ENCODE data around the gene CCDC157.
A peak's percentile ranks its signal among the peaks of the same experiment; 100 is the strongest.

CCDC157 gene

GRCh38 chr22:30356449-30357235, at the start of gene CCDC157, which contains the start of gene SF3A1:
Gene CCDC157 (plus strand): TSS chr22:30357007. CDS start chr22:30366001, 8,994 bp downstream.
Gene SF3A1 (minus strand): TSS chr22:30356894. CDS start chr22:30356792, 102 bp downstream.
- H3K27me3 Mint-ChIP-seq: no peaks in the 10 kb centered on the region
- ATAC-seq (ENCODE audit: low read depth) (peak; percentile 87), DNase-seq (ENCODE audit: low spot score in 2 of 2) (peak; percentile 82 to 86)
- H3K27ac Mint-ChIP-seq: peak within 1 kb of the TSS; percentile 99
- H3K4me3 Mint-ChIP-seq: peak within 1 kb of the TSS; percentile 92
- H3K9me3 Mint-ChIP-seq: no peaks in the 10 kb centered on the region
- peaks cover 34% of the 10 kb centered on the region for H3K4me1 Mint-ChIP-seq
- peaks cover 18% of the 10 kb centered on the region for H3K36me3 Mint-ChIP-seq

- Mint-ChIP-seq H3K4me1 (peaks cover 88% of the 10 kb centered on the region), H3K27ac (peak overlapping the region; percentile 91)
- ATAC-seq (ENCODE audit: low read depth): no peak
Observed at GRCh38 chr22:30307041-30307574, 49.7 kb upstream of the CCDC157 start.

GRCh38 chr22:30308093-30308492, 48.7 kb upstream of the CCDC157 start:
- H3K27me3 Mint-ChIP-seq: no peaks in the 10 kb centered on the region
- peaks cover 88% of the 10 kb centered on the region for H3K4me1 Mint-ChIP-seq
- no peaks in the 10 kb centered on the region for H3K9me3 Mint-ChIP-seq
- H3K27ac Mint-ChIP-seq: peak overlapping the region; percentile 91
- DNase-seq (ENCODE audit: low spot score in 2 of 2) (no peak), ATAC-seq (ENCODE audit: low read depth) (no peak)
- peaks cover 11% of the 10 kb centered on the region for H3K36me3 Mint-ChIP-seq
- H3K4me3 Mint-ChIP-seq: peak overlapping the region; percentile 60

More at GRCh38 chr22:30307041-30307574, 49.7 kb upstream of the CCDC157 start:
- DNase-seq (ENCODE audit: low spot score in 2 of 2): no peak
- Mint-ChIP-seq H3K27me3 (no peaks in the 10 kb centered on the region), H3K9me3 (no peaks in the 10 kb centered on the region), H3K36me3 (peaks cover 7% of the 10 kb centered on the region), H3K4me3 (peak overlapping the region; percentile 69)

- DNase-seq (ENCODE audit: low spot score in 2 of 2) (no peak), ATAC-seq (ENCODE audit: low read depth) (peak; percentile 45)
- H3K9me3 Mint-ChIP-seq: no peaks in the 10 kb centered on the region
- H3K27me3 Mint-ChIP-seq: no peaks in the 10 kb centered on the region
- peak overlapping the region; percentile 91 for H3K27ac Mint-ChIP-seq
- peaks cover 8% of the 10 kb centered on the region for H3K36me3 Mint-ChIP-seq
- H3K4me3 Mint-ChIP-seq: peak overlapping the region; percentile 60
- peaks cover 84% of the 10 kb centered on the region for H3K4me1 Mint-ChIP-seq
Observed at GRCh38 chr22:30308518-30309230, 48.1 kb upstream of the CCDC157 start.

GRCh38 chr22:30309951-30310741, 46.7 kb upstream of the CCDC157 start:
- no peak for DNase-seq (ENCODE audit: low spot score in 2 of 2)
- Mint-ChIP-seq H3K27ac (peak overlapping the region; percentile 91), H3K36me3 (peaks cover 8% of the 10 kb centered on the region), H3K27me3 (no peaks in the 10 kb centered on the region), H3K4me3 (peak overlapping the region; percentile 54), H3K4me1 (peaks cover 78% of the 10 kb centered on the region), H3K9me3 (no peaks in the 10 kb centered on the region)
- peak; percentile 30 for ATAC-seq (ENCODE audit: low read depth)

- Mint-ChIP-seq H3K4me3 (peak overlapping the region; percentile 35), H3K27ac (peak overlapping the region; percentile 91), H3K36me3 (peaks cover 8% of the 10 kb centered on the region), H3K4me1 (peaks cover 77% of the 10 kb centered on the region), H3K9me3 (no peaks in the 10 kb centered on the region), H3K27me3 (no peaks in the 10 kb centered on the region)
- no peak for ATAC-seq (ENCODE audit: low read depth)
- no peak for DNase-seq (ENCODE audit: low spot score in 2 of 2)
Observed at GRCh38 chr22:30310881-30311771, 45.7 kb upstream of the CCDC157 start.

GRCh38 chr22:30312053-30312452, 44.8 kb upstream of the CCDC157 start:
- ATAC-seq (ENCODE audit: low read depth): no peak
- peak overlapping the region; percentile 56 for H3K27ac Mint-ChIP-seq
- no peaks in the 10 kb centered on the region for H3K9me3 Mint-ChIP-seq
- no peak for DNase-seq (ENCODE audit: low spot score in 2 of 2)
- no peaks in the 10 kb centered on the region for H3K27me3 Mint-ChIP-seq
- peaks cover 8% of the 10 kb centered on the region for H3K36me3 Mint-ChIP-seq
- H3K4me1 Mint-ChIP-seq: peaks cover 73% of the 10 kb centered on the region
- H3K4me3 Mint-ChIP-seq: no peak overlapping the region

- Mint-ChIP-seq H3K9me3 (no peaks in the 10 kb centered on the region), H3K4me1 (peaks cover 69% of the 10 kb centered on the region), H3K4me3 (peak overlapping the region; percentile 21), H3K36me3 (peaks cover 14% of the 10 kb centered on the region), H3K27me3 (no peaks in the 10 kb centered on the region), H3K27ac (peak overlapping the region; percentile 32)
- ATAC-seq (ENCODE audit: low read depth): no peak
- no peak for DNase-seq (ENCODE audit: low spot score in 2 of 2)
Observed at GRCh38 chr22:30313527-30314363, 43.1 kb upstream of the CCDC157 start.

GRCh38 chr22:30314915-30315314, 41.9 kb upstream of the CCDC157 start:
- peak; percentile 49 for ATAC-seq (ENCODE audit: low read depth)
- Mint-ChIP-seq H3K4me1 (peaks cover 73% of the 10 kb centered on the region), H3K27me3 (no peaks in the 10 kb centered on the region), H3K36me3 (peaks cover 18% of the 10 kb centered on the region), H3K27ac (peak overlapping the region; percentile 72), H3K9me3 (no peaks in the 10 kb centered on the region), H3K4me3 (no peak overlapping the region)
- no peak for DNase-seq (ENCODE audit: low spot score in 2 of 2)

- Mint-ChIP-seq H3K4me3 (no peak overlapping the region), H3K27ac (peak overlapping the region; percentile 72), H3K4me1 (peaks cover 63% of the 10 kb centered on the region), H3K27me3 (no peaks in the 10 kb centered on the region), H3K9me3 (no peaks in the 10 kb centered on the region), H3K36me3 (peaks cover 17% of the 10 kb centered on the region)
- no peak for ATAC-seq (ENCODE audit: low read depth)
- DNase-seq (ENCODE audit: low spot score in 2 of 2): no peak
Observed at GRCh38 chr22:30315962-30316576, 40.7 kb upstream of the CCDC157 start.

GRCh38 chr22:30317778-30318177, 39.0 kb upstream of the CCDC157 start:
- H3K4me1 Mint-ChIP-seq: peaks cover 49% of the 10 kb centered on the region
- DNase-seq (ENCODE audit: low spot score in 2 of 2) (no peak), ATAC-seq (ENCODE audit: low read depth) (no peak)
- H3K27ac Mint-ChIP-seq: no peak overlapping the region
- H3K4me3 Mint-ChIP-seq: no peak overlapping the region
- peaks cover 14% of the 10 kb centered on the region for H3K36me3 Mint-ChIP-seq
- H3K9me3 Mint-ChIP-seq: no peaks in the 10 kb centered on the region
- no peaks in the 10 kb centered on the region for H3K27me3 Mint-ChIP-seq

Measured in memory B cell (primary cell).